ENCODE data around the gene PATL2.
"Not testable (repeated sequence)": the region's sequence is repeated elsewhere in the genome, so short reads cannot be mapped to it uniquely, and the experiment has no call there.

PATL2 gene

GRCh38 chr15:44625286-44625685, 85.8 kb downstream of the PATL2 start:
- H3K4me3 ChIP-seq (replicated peaks; ENCODE audit: insufficient read depth, low read length); H3K27me3 ChIP-seq (ENCODE audit: insufficient read depth, poor library complexity, severe bottlenecking); H3K27ac ChIP-seq (replicated peaks): not testable (repeated sequence)
- peak; percentile 16 to 22 for DNase-seq (ENCODE audit: low read depth in 1 of 2, low spot score in 1 of 2)
- peak; percentile 60; the same call in 1 of the 2 replicates for TF ChIP-seq SPI1 (IDR thresholded peaks at IDR 0.05; ENCODE audit: borderline replicate concordance, low read depth)

GRCh38 chr15:44623178-44623577, 87.9 kb downstream of the PATL2 start:
- Histone ChIP-seq H3K27ac (replicated peaks) (no peak overlapping the region), H3K4me3 (replicated peaks; ENCODE audit: insufficient read depth, low read length) (no peak overlapping the region), H3K27me3 (ENCODE audit: insufficient read depth, poor library complexity, severe bottlenecking) (no peaks in the 10 kb centered on the region)
- no peak for DNase-seq (ENCODE audit: low read depth in 1 of 2, low spot score in 1 of 2)
- TF ChIP-seq POLR2AphosphoS5 (IDR thresholded peaks at IDR 0.05; ENCODE audit: low read depth) (no peak), REST (IDR thresholded peaks at IDR 0.05; ENCODE audit: insufficient replicate concordance, low read depth) (no peak), CTCF (IDR thresholded peaks at IDR 0.05; ENCODE audit: insufficient read depth, low read length) (no peak), GABPA (IDR thresholded peaks at IDR 0.05; ENCODE audit: low read depth) (no peak), SPI1 (IDR thresholded peaks at IDR 0.05; ENCODE audit: borderline replicate concordance, low read depth) (no peak)

GRCh38 chr15:44620081-44620480, 91.0 kb downstream of the PATL2 start:
- no peaks in the 10 kb centered on the region for H3K27me3 ChIP-seq (ENCODE audit: insufficient read depth, poor library complexity, severe bottlenecking)
- H3K27ac ChIP-seq (replicated peaks), result no peak overlapping the region
- DNase-seq (ENCODE audit: low read depth in 1 of 2, low spot score in 1 of 2), result no peak
- no peak overlapping the region for H3K4me3 ChIP-seq (replicated peaks; ENCODE audit: insufficient read depth, low read length)
- TF ChIP-seq REST (IDR thresholded peaks at IDR 0.05; ENCODE audit: insufficient replicate concordance, low read depth) (no peak), CTCF (IDR thresholded peaks at IDR 0.05; ENCODE audit: insufficient read depth, low read length) (no peak), GABPA (IDR thresholded peaks at IDR 0.05; ENCODE audit: low read depth) (no peak), POLR2AphosphoS5 (IDR thresholded peaks at IDR 0.05; ENCODE audit: low read depth) (no peak), SPI1 (IDR thresholded peaks at IDR 0.05; ENCODE audit: borderline replicate concordance, low read depth) (no peak)

GRCh38 chr15:44616974-44617373, 94.1 kb downstream of the PATL2 start:
- Histone ChIP-seq H3K27ac (replicated peaks) (no peak overlapping the region), H3K27me3 (ENCODE audit: insufficient read depth, poor library complexity, severe bottlenecking) (no peaks in the 10 kb centered on the region), H3K4me3 (replicated peaks; ENCODE audit: insufficient read depth, low read length) (no peak overlapping the region)
- no peak for TF ChIP-seq CTCF (IDR thresholded peaks at IDR 0.05; ENCODE audit: insufficient read depth, low read length)
- TF ChIP-seq REST (IDR thresholded peaks at IDR 0.05; ENCODE audit: insufficient replicate concordance, low read depth), result no peak
- no peak for TF ChIP-seq SPI1 (IDR thresholded peaks at IDR 0.05; ENCODE audit: borderline replicate concordance, low read depth)
- no peak for TF ChIP-seq GABPA (IDR thresholded peaks at IDR 0.05; ENCODE audit: low read depth)
- no peak for TF ChIP-seq POLR2AphosphoS5 (IDR thresholded peaks at IDR 0.05; ENCODE audit: low read depth)
- no peak for DNase-seq (ENCODE audit: low read depth in 1 of 2, low spot score in 1 of 2)
